Adrenal gland (tissue), 5 donors: Measurements from ENCODE around the gene FMNL2.

Experiments
- POLR2A ChIP-seq, 2 donors: fragments of 450-650 bp; IDR thresholded peaks; one replicate each; pipeline ENCODE4 v1.6.1; 2017; ENCODE audit warnings: antibody characterized with exemption in 2 of 2, mild to moderate bottlenecking in 2 of 2, moderate library complexity in 1 of 2
- TF ChIP-seq, protein P1 (sequence below), 6 experiments: fragments of 450-650 bp in 4 of 6; fragments of 200-600 bp in 2 of 6; sonication (generic) in 1 of 6; IDR thresholded peaks; 1 replicate in 5 of 6; 2 replicates in 1 of 6; pipeline versions ENCODE4 v1.5.1 to v1.8.0; 2016 to 2021; ENCODE audit warnings: antibody characterized with exemption in 6 of 6, mild to moderate bottlenecking in 2 of 6, moderate library complexity in 1 of 6
- donor health status: DM: no; HTN: no; CAD: no.

DNA sequence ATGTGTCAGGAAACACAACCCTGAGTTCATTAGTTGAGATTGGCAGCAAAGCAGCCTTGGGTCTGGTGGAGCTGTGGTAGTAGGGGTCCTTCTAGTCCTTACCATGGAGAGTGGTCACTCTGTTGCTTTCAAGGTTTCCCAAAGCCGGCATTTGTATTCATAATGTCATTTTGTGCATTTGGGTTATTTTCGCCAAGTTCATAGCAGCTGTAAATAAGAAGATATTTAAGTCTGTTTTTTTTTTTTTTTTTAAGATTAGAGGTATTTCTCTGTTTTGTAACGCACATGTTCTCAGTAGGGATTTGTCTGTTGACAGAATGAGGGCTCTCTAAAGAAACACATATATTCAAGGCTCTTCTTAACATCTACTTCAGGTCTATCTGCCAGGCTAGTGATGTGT is 268.2 kb downstream of the FMNL2 start:
- TF ChIP-seq, protein P1, sequence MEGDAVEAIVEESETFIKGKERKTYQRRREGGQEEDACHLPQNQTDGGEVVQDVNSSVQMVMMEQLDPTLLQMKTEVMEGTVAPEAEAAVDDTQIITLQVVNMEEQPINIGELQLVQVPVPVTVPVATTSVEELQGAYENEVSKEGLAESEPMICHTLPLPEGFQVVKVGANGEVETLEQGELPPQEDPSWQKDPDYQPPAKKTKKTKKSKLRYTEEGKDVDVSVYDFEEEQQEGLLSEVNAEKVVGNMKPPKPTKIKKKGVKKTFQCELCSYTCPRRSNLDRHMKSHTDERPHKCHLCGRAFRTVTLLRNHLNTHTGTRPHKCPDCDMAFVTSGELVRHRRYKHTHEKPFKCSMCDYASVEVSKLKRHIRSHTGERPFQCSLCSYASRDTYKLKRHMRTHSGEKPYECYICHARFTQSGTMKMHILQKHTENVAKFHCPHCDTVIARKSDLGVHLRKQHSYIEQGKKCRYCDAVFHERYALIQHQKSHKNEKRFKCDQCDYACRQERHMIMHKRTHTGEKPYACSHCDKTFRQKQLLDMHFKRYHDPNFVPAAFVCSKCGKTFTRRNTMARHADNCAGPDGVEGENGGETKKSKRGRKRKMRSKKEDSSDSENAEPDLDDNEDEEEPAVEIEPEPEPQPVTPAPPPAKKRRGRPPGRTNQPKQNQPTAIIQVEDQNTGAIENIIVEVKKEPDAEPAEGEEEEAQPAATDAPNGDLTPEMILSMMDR (IDR thresholded peaks at IDR 0.05): no peak
- TF ChIP-seq POLR2A (IDR thresholded peaks at IDR 0.05): no peak
